ENCODE results near the gene ATXN3L. TPM values are rescaled to one million over a fixed set of nuclear protein-coding genes. Genes with fewer than 3 reads are reported as not detected.
A peak's percentile ranks its signal among the peaks of the same experiment; 100 is the strongest.

ATXN3L gene
- total RNA-seq, 1 experiment from 2014 or later: not detected

DNA sequence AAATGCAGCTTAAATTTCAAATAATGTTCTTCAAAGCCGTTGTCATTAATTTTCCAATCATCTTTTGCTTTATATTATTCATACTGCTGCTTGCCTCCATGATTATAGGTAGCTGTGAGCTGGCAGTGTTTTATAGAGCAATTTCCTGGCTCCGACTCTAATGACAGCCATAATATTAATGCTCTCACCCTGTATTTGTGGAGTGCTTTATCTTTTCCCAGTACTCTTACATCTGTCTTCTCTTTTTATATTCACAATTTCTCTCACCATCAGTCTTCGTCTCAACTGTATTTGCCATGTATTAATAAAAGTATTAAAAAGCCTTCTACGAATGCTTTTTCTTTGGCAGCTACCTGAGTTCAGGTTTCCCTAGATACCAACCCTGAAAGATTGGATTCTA, 21.0 kb downstream of the ATXN3L start:
- TF ChIP-seq, protein P1, sequence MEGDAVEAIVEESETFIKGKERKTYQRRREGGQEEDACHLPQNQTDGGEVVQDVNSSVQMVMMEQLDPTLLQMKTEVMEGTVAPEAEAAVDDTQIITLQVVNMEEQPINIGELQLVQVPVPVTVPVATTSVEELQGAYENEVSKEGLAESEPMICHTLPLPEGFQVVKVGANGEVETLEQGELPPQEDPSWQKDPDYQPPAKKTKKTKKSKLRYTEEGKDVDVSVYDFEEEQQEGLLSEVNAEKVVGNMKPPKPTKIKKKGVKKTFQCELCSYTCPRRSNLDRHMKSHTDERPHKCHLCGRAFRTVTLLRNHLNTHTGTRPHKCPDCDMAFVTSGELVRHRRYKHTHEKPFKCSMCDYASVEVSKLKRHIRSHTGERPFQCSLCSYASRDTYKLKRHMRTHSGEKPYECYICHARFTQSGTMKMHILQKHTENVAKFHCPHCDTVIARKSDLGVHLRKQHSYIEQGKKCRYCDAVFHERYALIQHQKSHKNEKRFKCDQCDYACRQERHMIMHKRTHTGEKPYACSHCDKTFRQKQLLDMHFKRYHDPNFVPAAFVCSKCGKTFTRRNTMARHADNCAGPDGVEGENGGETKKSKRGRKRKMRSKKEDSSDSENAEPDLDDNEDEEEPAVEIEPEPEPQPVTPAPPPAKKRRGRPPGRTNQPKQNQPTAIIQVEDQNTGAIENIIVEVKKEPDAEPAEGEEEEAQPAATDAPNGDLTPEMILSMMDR (IDR thresholded peaks at IDR 0.05; ENCODE audit: unreplicated experiment): no peak
- BruUV-seq (replicated peaks): no TSS peak
- Mint-ChIP-seq H3K27me3 (ENCODE audit: unreplicated experiment) (no peaks in the 10 kb centered on the region), H3K9me3 (ENCODE audit: low read depth, unreplicated experiment) (no peaks in the 10 kb centered on the region), H3K36me3 (ENCODE audit: insufficient read depth, unreplicated experiment) (no peaks in the 10 kb centered on the region), H3K4me1 (ENCODE audit: low read depth, unreplicated experiment) (peaks cover 22% of the 10 kb centered on the region), H3K4me3 (ENCODE audit: low read depth, unreplicated experiment) (no peak overlapping the region), H3K27ac (ENCODE audit: unreplicated experiment) (no peak overlapping the region)
- CTCF ChIA-PET: no interaction called here
- intact Hi-C loops (cut with micrococcal nuclease; ENCODE audit: unreplicated experiment): no loop called here
- DNase-seq: no peak

- Mint-ChIP-seq H3K27ac (ENCODE audit: unreplicated experiment) (no peak overlapping the region), H3K36me3 (ENCODE audit: insufficient read depth, unreplicated experiment) (no peaks in the 10 kb centered on the region), H3K4me1 (ENCODE audit: low read depth, unreplicated experiment) (peaks cover 11% of the 10 kb centered on the region), H3K4me3 (ENCODE audit: low read depth, unreplicated experiment) (no peak overlapping the region), H3K27me3 (ENCODE audit: unreplicated experiment) (no peaks in the 10 kb centered on the region), H3K9me3 (ENCODE audit: low read depth, unreplicated experiment) (no peaks in the 10 kb centered on the region)
- CTCF ChIA-PET: no interaction called here
- no TSS peak for BruUV-seq (replicated peaks)
- intact Hi-C loops (cut with micrococcal nuclease; ENCODE audit: unreplicated experiment): no loop called here
- DNase-seq: no peak
- TF ChIP-seq, protein P1 (IDR thresholded peaks at IDR 0.05; ENCODE audit: unreplicated experiment): no peak
These were observed 24.0 kb downstream of the ATXN3L start for GRCh38 chrX:13295841-13296240.

GRCh38 chrX:13293700-13294099, 26.2 kb downstream of the ATXN3L start:
- no peak for DNase-seq
- H3K9me3 Mint-ChIP-seq (ENCODE audit: low read depth, unreplicated experiment): no peaks in the 10 kb centered on the region
- intact Hi-C loops (cut with micrococcal nuclease; ENCODE audit: unreplicated experiment): no loop called here
- CTCF ChIA-PET: no interaction called here
- BruUV-seq (replicated peaks): no TSS peak
- peak overlapping the region; percentile 18 for H3K4me3 Mint-ChIP-seq (ENCODE audit: low read depth, unreplicated experiment)
- H3K36me3 Mint-ChIP-seq (ENCODE audit: insufficient read depth, unreplicated experiment): no peaks in the 10 kb centered on the region
- TF ChIP-seq, protein P1 (IDR thresholded peaks at IDR 0.05; ENCODE audit: unreplicated experiment): no peak
- H3K27ac Mint-ChIP-seq (ENCODE audit: unreplicated experiment): peak overlapping the region; percentile 75
- H3K4me1 Mint-ChIP-seq (ENCODE audit: low read depth, unreplicated experiment): peaks cover 23% of the 10 kb centered on the region
- H3K27me3 Mint-ChIP-seq (ENCODE audit: unreplicated experiment): no peaks in the 10 kb centered on the region

DNA sequence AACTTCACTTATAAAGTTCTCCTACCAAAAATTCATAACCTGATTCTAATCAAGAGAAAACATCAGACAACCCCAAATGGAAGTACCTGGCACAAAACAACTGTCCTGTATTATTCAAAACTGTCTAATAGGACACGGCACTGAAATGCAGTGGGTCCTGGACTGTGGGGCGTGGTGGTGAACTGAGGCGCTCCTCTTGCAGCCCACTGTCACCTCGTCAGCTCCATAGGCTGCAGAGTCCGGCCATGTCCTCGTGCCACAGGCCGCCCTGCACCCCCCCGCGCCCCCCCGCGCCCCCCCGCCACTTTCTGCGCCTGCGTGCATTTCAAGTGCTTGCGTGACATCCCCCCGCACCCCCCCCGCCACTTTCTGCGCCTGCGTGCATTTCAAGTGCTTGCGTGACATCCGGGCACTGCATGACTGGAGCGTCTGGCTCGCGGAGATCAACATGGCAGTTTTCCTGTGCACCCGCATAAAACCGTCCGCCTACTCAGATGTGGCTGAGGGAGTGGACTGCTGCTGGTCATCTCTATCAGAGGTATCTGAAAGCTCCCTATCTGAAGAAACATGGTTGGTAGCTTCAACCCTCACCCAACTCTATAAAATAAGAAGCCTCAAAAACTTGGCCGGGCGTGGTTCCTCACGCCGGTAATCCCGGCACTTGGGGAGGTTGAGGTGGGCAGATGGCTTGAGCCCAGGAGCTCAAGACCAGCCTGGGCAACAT, 28.8 kb downstream of the ATXN3L start:
- Mint-ChIP-seq H3K36me3 (ENCODE audit: insufficient read depth, unreplicated experiment) (peaks cover 15% of the 10 kb centered on the region), H3K4me1 (ENCODE audit: low read depth, unreplicated experiment) (peaks cover 42% of the 10 kb centered on the region), H3K9me3 (ENCODE audit: low read depth, unreplicated experiment) (peaks cover 2% of the 10 kb centered on the region), H3K4me3 (ENCODE audit: low read depth, unreplicated experiment) (no peak overlapping the region), H3K27me3 (ENCODE audit: unreplicated experiment) (no peaks in the 10 kb centered on the region), H3K27ac (ENCODE audit: unreplicated experiment) (no peak overlapping the region)
- TF ChIP-seq, protein P1 (IDR thresholded peaks at IDR 0.05; ENCODE audit: unreplicated experiment): no peak
- no TSS peak for BruUV-seq (replicated peaks)
- intact Hi-C loops (cut with micrococcal nuclease; ENCODE audit: unreplicated experiment): no loop called here
- CTCF ChIA-PET: interaction anchor here (0.7 kb wide), 1 partner anchor 294 kb away, joined by 4 read pairs; no protein-coding TSS in a partner anchor
- DNase-seq: no peak

All from Calu3 (cell line).